Measurements from ENCODE around the gene ARL2BP. TPM values are rescaled to one million over a fixed set of nuclear protein-coding genes. Genes with fewer than 3 reads are reported as not detected.

The ARL2BP gene
- total and polyA plus RNA-seq, 2 of the 4 experiments (the other 2 are of a cell fraction) = 46.9 to 73.7 TPM

DNA sequence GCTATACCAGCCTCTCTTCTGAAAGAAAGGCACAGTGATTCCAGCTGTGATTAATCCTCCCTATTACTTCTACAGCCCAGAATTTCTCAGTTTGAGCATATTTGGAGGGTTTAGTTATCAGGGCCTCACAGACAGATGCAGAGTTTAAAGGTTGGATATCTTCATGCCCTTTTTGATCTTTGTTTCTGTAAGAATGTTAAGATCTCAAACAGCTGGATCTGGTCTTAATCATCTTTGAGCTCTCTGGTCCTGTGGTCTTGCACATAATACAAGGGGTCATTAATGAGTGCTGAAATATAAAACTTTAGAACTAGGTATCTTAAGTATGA is 9.1 kb upstream of the ARL2BP start:
- H4K8ac ChIP-seq (ENCODE audit: low read depth in 2 of 2, low read length in 2 of 2) = no peak overlapping the region
- POLR2A ChIA-PET (ENCODE audit: unreplicated experiment) = no interaction called here

More for the DNA sequence above, 9.1 kb upstream of the ARL2BP start:
- Histone ChIP-seq H3K56ac (ENCODE audit: extremely low read depth, insufficient read depth, low read length) (no peak overlapping the region), H2AK9ac (replicated peaks; ENCODE audit: low read depth, low read length, poor library complexity) (no peak overlapping the region), H4K20me1 (ENCODE audit: insufficient read depth, low read length) (no peaks in the 10 kb centered on the region), H2AFZ (replicated peaks; ENCODE audit: low read length, poor library complexity) (no peak overlapping the region), H3K36me3 (ENCODE audit: control insufficient read depth, insufficient read depth, low read length) (peaks cover 20% of the 10 kb centered on the region), H3K27ac (ENCODE audit: insufficient read depth, low read length) (no peak overlapping the region), H3K4me1 (ENCODE audit: control insufficient read depth, insufficient read depth, low read length) (peaks cover 8% of the 10 kb centered on the region), H2BK15ac (ENCODE audit: low read depth, low read length) (no peak overlapping the region), H3K9ac (ENCODE audit: low read depth, low read length) (no peak overlapping the region), H3K18ac (ENCODE audit: low read depth, low read length) (no peak overlapping the region), H3K4ac (ENCODE audit: low read depth, low read length) (no peak overlapping the region), H2BK20ac (ENCODE audit: low read depth, low read length) (no peak overlapping the region), H3K79me1 (ENCODE audit: low read depth in 1 of 2, low read length in 2 of 2) (peaks cover 0 to 4% of the 10 kb centered on the region in 2 experiments; a peak in 2 of 4 replicates), H4K5ac (ENCODE audit: low read depth, low read length) (no peak overlapping the region), H3K4me3 (ENCODE audit: insufficient read depth, low read depth, low read length) (no peak overlapping the region), H3K9me1 (ENCODE audit: insufficient read depth, low read length) (peaks cover 7% of the 10 kb centered on the region), H2BK120ac (ENCODE audit: low read depth, low read length) (no peak overlapping the region), H2BK5ac (ENCODE audit: low read depth, low read length, poor library complexity, severe bottlenecking) (peak overlapping the region; percentile 49), H3K23ac (ENCODE audit: low read depth, low read length) (peak overlapping the region; percentile 4; the same call in 1 of the 2 replicates), H3K9me3 (ENCODE audit: control insufficient read depth, insufficient read depth, low read length) (no peaks in the 10 kb centered on the region), H3K14ac (replicated peaks; ENCODE audit: low read depth, low read length) (no peak overlapping the region), H2AK5ac (ENCODE audit: low read depth, low read length) (no peak overlapping the region), H4K91ac (ENCODE audit: insufficient read depth, low read depth, low read length) (no peak overlapping the region), H3K27me3 (ENCODE audit: control insufficient read depth, insufficient read depth, low read length) (no peaks in the 10 kb centered on the region), H3K4me2 (ENCODE audit: low read depth, low read length) (no peak overlapping the region; the same call in 1 of the 2 replicates)
- dilution Hi-C loops (cut with HindIII; ENCODE audit: low sequenced_read_pairs, unreplicated experiment) (no loop called here), intact Hi-C loops (cut with micrococcal nuclease) (no loop called here), in situ Hi-C loops (cut with MboI; ENCODE audit: low sequenced_read_pairs) (no loop called here)
- CTCF ChIA-PET = interaction anchor here (0.8 kb wide), 1 partner anchor 8 kb away, joined by 3 read pairs; no protein-coding TSS in a partner anchor
- DNase-seq = no peak
- no peak for ATAC-seq (ENCODE audit: low read depth)
- no TSS peak for BruUV-seq (replicated peaks)
- TF ChIP-seq BHLHE40 (IDR thresholded peaks at IDR 0.05; ENCODE audit: low read depth, low read length) (no peak), CEBPB (IDR thresholded peaks at IDR 0.05; ENCODE audit: low read depth, low read length) (no peak), MAZ (IDR thresholded peaks at IDR 0.05; ENCODE audit: borderline replicate concordance, low read depth, low read length) (no peak), RFX5 (IDR thresholded peaks at IDR 0.05; ENCODE audit: low read depth, low read length) (no peak), FOS (IDR thresholded peaks at IDR 0.05; ENCODE audit: low read depth, low read length) (no peak), POLR2A (IDR thresholded peaks at IDR 0.05; ENCODE audit: low read depth, low read length) (no peak), NFE2L2 (IDR thresholded peaks at IDR 0.05; ENCODE audit: low read depth, low read length) (no peak), MAFK (IDR thresholded peaks at IDR 0.05; ENCODE audit: low read depth, low read length) (no peak), RCOR1 (IDR thresholded peaks at IDR 0.05; ENCODE audit: insufficient replicate concordance, low read length) (no peak), RAD21 (IDR thresholded peaks at IDR 0.05; ENCODE audit: low read length) (no peak), MXI1 (IDR thresholded peaks at IDR 0.05; ENCODE audit: borderline replicate concordance, low read depth, low read length) (no peak), SMC3 (IDR thresholded peaks at IDR 0.05; ENCODE audit: low read depth, low read length) (no peak), CHD1 (IDR thresholded peaks at IDR 0.05; ENCODE audit: low read depth, low read length) (no peak)
- TF ChIP-seq, protein P1, sequence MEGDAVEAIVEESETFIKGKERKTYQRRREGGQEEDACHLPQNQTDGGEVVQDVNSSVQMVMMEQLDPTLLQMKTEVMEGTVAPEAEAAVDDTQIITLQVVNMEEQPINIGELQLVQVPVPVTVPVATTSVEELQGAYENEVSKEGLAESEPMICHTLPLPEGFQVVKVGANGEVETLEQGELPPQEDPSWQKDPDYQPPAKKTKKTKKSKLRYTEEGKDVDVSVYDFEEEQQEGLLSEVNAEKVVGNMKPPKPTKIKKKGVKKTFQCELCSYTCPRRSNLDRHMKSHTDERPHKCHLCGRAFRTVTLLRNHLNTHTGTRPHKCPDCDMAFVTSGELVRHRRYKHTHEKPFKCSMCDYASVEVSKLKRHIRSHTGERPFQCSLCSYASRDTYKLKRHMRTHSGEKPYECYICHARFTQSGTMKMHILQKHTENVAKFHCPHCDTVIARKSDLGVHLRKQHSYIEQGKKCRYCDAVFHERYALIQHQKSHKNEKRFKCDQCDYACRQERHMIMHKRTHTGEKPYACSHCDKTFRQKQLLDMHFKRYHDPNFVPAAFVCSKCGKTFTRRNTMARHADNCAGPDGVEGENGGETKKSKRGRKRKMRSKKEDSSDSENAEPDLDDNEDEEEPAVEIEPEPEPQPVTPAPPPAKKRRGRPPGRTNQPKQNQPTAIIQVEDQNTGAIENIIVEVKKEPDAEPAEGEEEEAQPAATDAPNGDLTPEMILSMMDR (conservative IDR thresholded peaks at IDR 0.05; ENCODE audit: low read depth, low read length) = no peak
- TF ChIP-seq, protein P2, sequence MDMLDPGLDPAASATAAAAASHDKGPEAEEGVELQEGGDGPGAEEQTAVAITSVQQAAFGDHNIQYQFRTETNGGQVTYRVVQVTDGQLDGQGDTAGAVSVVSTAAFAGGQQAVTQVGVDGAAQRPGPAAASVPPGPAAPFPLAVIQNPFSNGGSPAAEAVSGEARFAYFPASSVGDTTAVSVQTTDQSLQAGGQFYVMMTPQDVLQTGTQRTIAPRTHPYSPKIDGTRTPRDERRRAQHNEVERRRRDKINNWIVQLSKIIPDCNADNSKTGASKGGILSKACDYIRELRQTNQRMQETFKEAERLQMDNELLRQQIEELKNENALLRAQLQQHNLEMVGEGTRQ (IDR thresholded peaks at IDR 0.05; ENCODE audit: low read depth, low read length) = no peak
- TF ChIP-seq, protein P3, sequence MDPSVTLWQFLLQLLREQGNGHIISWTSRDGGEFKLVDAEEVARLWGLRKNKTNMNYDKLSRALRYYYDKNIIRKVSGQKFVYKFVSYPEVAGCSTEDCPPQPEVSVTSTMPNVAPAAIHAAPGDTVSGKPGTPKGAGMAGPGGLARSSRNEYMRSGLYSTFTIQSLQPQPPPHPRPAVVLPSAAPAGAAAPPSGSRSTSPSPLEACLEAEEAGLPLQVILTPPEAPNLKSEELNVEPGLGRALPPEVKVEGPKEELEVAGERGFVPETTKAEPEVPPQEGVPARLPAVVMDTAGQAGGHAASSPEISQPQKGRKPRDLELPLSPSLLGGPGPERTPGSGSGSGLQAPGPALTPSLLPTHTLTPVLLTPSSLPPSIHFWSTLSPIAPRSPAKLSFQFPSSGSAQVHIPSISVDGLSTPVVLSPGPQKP (IDR thresholded peaks at IDR 0.05; ENCODE audit: borderline replicate concordance, low read depth, low read length) = no peak
